ENCODE data around the gene RPN2. TPM values are rescaled to one million over a fixed set of nuclear protein-coding genes. Genes with fewer than 3 reads are reported as not detected.

The RPN2 gene
- total RNA-seq, 1 experiment from 2014 or later, result 234 TPM

- no peak overlapping the region for H2BK120ac ChIP-seq (ENCODE audit: low read depth, low read length, poor library complexity, severe bottlenecking)
- no peaks in the 10 kb centered on the region for H3K23me2 ChIP-seq (ENCODE audit: insufficient read length, low read depth, low read length, poor library complexity, severe bottlenecking)
- H3K56ac ChIP-seq (ENCODE audit: insufficient read length, low read depth, low read length), result no peak overlapping the region
- H3K9me3 Mint-ChIP-seq, result no peaks in the 10 kb centered on the region
- no peaks in the 10 kb centered on the region for H3K4me1 ChIP-seq (ENCODE audit: insufficient read depth, low read length)
- no peak overlapping the region for H3K4me2 ChIP-seq (ENCODE audit: insufficient read depth, insufficient read length, low read length)
- no peak overlapping the region for H3K4ac ChIP-seq (ENCODE audit: low read depth, low read length)
- H2BK12ac ChIP-seq (ENCODE audit: insufficient read length, low read depth, low read length), result no peak overlapping the region
- peaks cover under 1 to 4% of the 10 kb centered on the region in 2 experiments; a peak in 1 of 4 replicates for H3K4me1 Mint-ChIP-seq
- WGBS (ENCODE audit: extremely low coverage, insufficient read length, low lambda C conversion rate), result no CpG with 5 or more reads among the region's 2 CpGs
- no peak overlapping the region for H3K27ac ChIP-seq (ENCODE audit: insufficient read length, low read depth, low read length)
- peak overlapping the region in 2 of 3 experiments; percentile 40 to 86; a peak in 3 of 7 replicates for H3K27ac Mint-ChIP-seq
- no peaks in the 10 kb centered on the region for H4K20me1 ChIP-seq (ENCODE audit: control insufficient read depth, insufficient read depth, insufficient read length)
- TF ChIP-seq, protein P1, sequence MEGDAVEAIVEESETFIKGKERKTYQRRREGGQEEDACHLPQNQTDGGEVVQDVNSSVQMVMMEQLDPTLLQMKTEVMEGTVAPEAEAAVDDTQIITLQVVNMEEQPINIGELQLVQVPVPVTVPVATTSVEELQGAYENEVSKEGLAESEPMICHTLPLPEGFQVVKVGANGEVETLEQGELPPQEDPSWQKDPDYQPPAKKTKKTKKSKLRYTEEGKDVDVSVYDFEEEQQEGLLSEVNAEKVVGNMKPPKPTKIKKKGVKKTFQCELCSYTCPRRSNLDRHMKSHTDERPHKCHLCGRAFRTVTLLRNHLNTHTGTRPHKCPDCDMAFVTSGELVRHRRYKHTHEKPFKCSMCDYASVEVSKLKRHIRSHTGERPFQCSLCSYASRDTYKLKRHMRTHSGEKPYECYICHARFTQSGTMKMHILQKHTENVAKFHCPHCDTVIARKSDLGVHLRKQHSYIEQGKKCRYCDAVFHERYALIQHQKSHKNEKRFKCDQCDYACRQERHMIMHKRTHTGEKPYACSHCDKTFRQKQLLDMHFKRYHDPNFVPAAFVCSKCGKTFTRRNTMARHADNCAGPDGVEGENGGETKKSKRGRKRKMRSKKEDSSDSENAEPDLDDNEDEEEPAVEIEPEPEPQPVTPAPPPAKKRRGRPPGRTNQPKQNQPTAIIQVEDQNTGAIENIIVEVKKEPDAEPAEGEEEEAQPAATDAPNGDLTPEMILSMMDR (conservative IDR thresholded peaks at IDR 0.05), result no peak
- H4K5ac ChIP-seq (ENCODE audit: insufficient read length, low read depth, low read length), result no peak overlapping the region
- no peak overlapping the region for H3T11ph ChIP-seq (ENCODE audit: low read length)
- H2AFZ ChIP-seq (ENCODE audit: low read length), result no peak overlapping the region
- H3K9ac ChIP-seq (ENCODE audit: extremely low read depth, insufficient read length, low read length), result no peak overlapping the region
- H3K27me3 Mint-ChIP-seq (ENCODE audit: low read depth), result no peaks in the 10 kb centered on the region
- H3K27me3 ChIP-seq (ENCODE audit: insufficient read depth, low read length), result no peaks in the 10 kb centered on the region
- no peak overlapping the region for H2BK15ac ChIP-seq (ENCODE audit: low read depth, low read length)
- H2AK5ac ChIP-seq (ENCODE audit: insufficient read length, low read length), result no peak overlapping the region
- peaks cover 53 to 81% (median 67%) of the 10 kb centered on the region in 3 experiments for H3K36me3 Mint-ChIP-seq (ENCODE audit: insufficient read depth in 1 of 3, low read depth in 3 of 3)
- no peak overlapping the region for H4K91ac ChIP-seq (ENCODE audit: insufficient read length, low read depth, low read length)
- no peak overlapping the region for H4K8ac ChIP-seq (replicated peaks; ENCODE audit: insufficient read length, low read depth, low read length)
- H3K4me3 Mint-ChIP-seq, result no peak overlapping the region
- H3K79me2 ChIP-seq (ENCODE audit: insufficient read depth, low read length), result peaks cover 7% of the 10 kb centered on the region
- no peak overlapping the region for H2BK5ac ChIP-seq (ENCODE audit: insufficient read length, low read length)
- no peak overlapping the region for H2BK20ac ChIP-seq (ENCODE audit: low read depth, low read length, poor library complexity, severe bottlenecking)
- no peak overlapping the region for H3K23ac ChIP-seq (ENCODE audit: insufficient read length, low read depth, low read length)
- no peak overlapping the region for H3K14ac ChIP-seq (ENCODE audit: insufficient read depth, low read length)
- no peaks in the 10 kb centered on the region for H3K9me3 ChIP-seq (ENCODE audit: control insufficient read depth, low read depth, low read length)
- H3K79me1 ChIP-seq (ENCODE audit: insufficient read depth, low read depth, low read length, poor library complexity, severe bottlenecking), result peaks cover 7% of the 10 kb centered on the region
- DNase-seq, result no peak
- H3K18ac ChIP-seq (ENCODE audit: insufficient read length, low read depth, low read length), result no peak overlapping the region
These were observed 22.7 kb downstream of the RPN2 start for GRCh38 chr20:37201827-37202162.
